Keratinocyte (primary cell): ENCODE data around the gene RPL37A. TPM values are rescaled to one million over a fixed set of nuclear protein-coding genes. Genes with fewer than 3 reads are reported as not detected.

Source experiments
- DNase-seq: peaks from one replicate; pipeline ENCODE4 v3.0.0-alpha.2; 2011; ENCODE audit warnings: low read depth, missing footprints, low spot score
- FAIRE-seq: peaks from 2 replicates; lab custom pipeline; 2011; peaks lifted over from hg19 to GRCh38; lab: Jason Lieb, UNC
- H2AFZ ChIP-seq: 2 replicates; pipeline ENCODE4 v1.6.0; 2012; ENCODE audit warnings: low read length, control low read depth, inconsistent platforms; ENCODE audit not compliant: control insufficient read depth
- H3K27ac ChIP-seq: 2 replicates; pipeline ENCODE4 v1.5.1; 2011; ENCODE audit warnings: low read length; ENCODE audit not compliant: control insufficient read depth, insufficient read depth
- H3K27me3 ChIP-seq: 3 replicates; pipeline ENCODE4 v1.6.0; 2011; ENCODE audit warnings: low read length; ENCODE audit not compliant: control insufficient read depth, insufficient read depth; ENCODE audit errors: extremely low read depth
- H3K36me3 ChIP-seq, 2 experiments: 2 replicates in 1 of 2; 3 replicates in 1 of 2; pipeline ENCODE4 v1.5.1; 2011; ENCODE audit warnings: low read length in 2 of 2, mild to moderate bottlenecking in 1 of 2; ENCODE audit not compliant: control insufficient read depth in 2 of 2, insufficient read depth in 2 of 2; ENCODE audit errors: extremely low read depth in 1 of 2
- H3K4me1 ChIP-seq: 3 replicates; pipeline ENCODE4 v1.5.1; 2011; ENCODE audit warnings: low read length; ENCODE audit not compliant: control insufficient read depth, insufficient read depth; ENCODE audit errors: extremely low read depth
- H3K4me2 ChIP-seq: 3 replicates; pipeline ENCODE4 v1.6.0; 2011; ENCODE audit warnings: low read depth, low read length; ENCODE audit not compliant: control insufficient read depth, insufficient read depth; ENCODE audit errors: extremely low read depth
- H3K4me3 ChIP-seq, 3 experiments: fragments of 200-600 bp in 1 of 3; sonication (generic) in 1 of 3; 2 replicates in 2 of 3; 3 replicates in 1 of 3; pipeline ENCODE4 v1.5.1; 2011 to 2016; ENCODE audit warnings: low read length in 3 of 3, mild to moderate bottlenecking in 3 of 3, control low read depth in 2 of 3, inconsistent platforms in 1 of 3, low read depth in 1 of 3, mixed read lengths in 1 of 3, mixed run types in 1 of 3, moderate library complexity in 1 of 3; ENCODE audit not compliant: control insufficient read depth in 2 of 3, insufficient read depth in 2 of 3; ENCODE audit errors: extremely low read depth in 1 of 3
- H3K79me2 ChIP-seq: 2 replicates; pipeline ENCODE4 v1.6.0; 2012; ENCODE audit warnings: low read length; ENCODE audit not compliant: control insufficient read depth, insufficient read depth
- H3K9ac ChIP-seq: 3 replicates; pipeline ENCODE4 v1.6.0; 2011; ENCODE audit warnings: low read length; ENCODE audit not compliant: control insufficient read depth, insufficient read depth; ENCODE audit errors: extremely low read depth
- H3K9me1 ChIP-seq: 3 replicates; pipeline ENCODE4 v1.6.0; 2011; ENCODE audit warnings: low read length; ENCODE audit not compliant: control insufficient read depth, insufficient read depth; ENCODE audit errors: extremely low read depth
- H3K9me3 ChIP-seq: 2 replicates; pipeline ENCODE4 v1.5.1; 2012; ENCODE audit warnings: low read depth, low read length; ENCODE audit not compliant: control insufficient read depth
- H4K20me1 ChIP-seq: 3 replicates; pipeline ENCODE4 v1.6.0; 2011; ENCODE audit warnings: low read length; ENCODE audit not compliant: control insufficient read depth, insufficient read depth; ENCODE audit errors: extremely low read depth
- CTCF ChIP-seq, 3 experiments: IDR thresholded peaks in 1 of 3; conservative IDR thresholded peaks in 1 of 3; optimal IDR thresholded peaks in 1 of 3; 2 replicates in 2 of 3; 3 replicates in 1 of 3; pipeline versions ENCODE3 to v1.5.1; 2011; ENCODE audit warnings: low read length in 3 of 3, mild to moderate bottlenecking in 3 of 3, moderate library complexity in 2 of 3, control low read depth in 1 of 3, inconsistent platforms in 1 of 3; ENCODE audit not compliant: insufficient read depth in 2 of 3; ENCODE audit errors: extremely low read depth in 1 of 3
- EZH2 ChIP-seq: IDR thresholded peaks from one replicate; pipeline ENCODE4 v1.6.1; 2012; ENCODE audit warnings: inconsistent platforms, mild to moderate bottlenecking, low read length, moderate library complexity
- dilution Hi-C: fragments of 300-500 bp; cut with MboI; formaldehyde crosslinking; loops from one replicate; pipeline ENCODE4 v1.7.0; 2020; ENCODE audit warnings: low sequenced_read_pairs; ENCODE audit not compliant: extremely low pct_ligation_motif_present
- polyA plus RNA-seq, 5 experiments: library from polyadenylated mRNA; depleted of rRNA in 3 of 5; stranded (reverse) in 3 of 5; stranded (forward) in 1 of 5; unstranded in 1 of 5; fragments of >200 nt; gene quantifications; 1 replicate in 1 of 5; 2 replicates in 3 of 5; 3 replicates in 1 of 5; pipeline versions ENCODE4 v1.2.1 to v1.2.3, GENCODE V29; 2011 to 2012; ENCODE audit warnings: missing spikeins in 2 of 5, low read depth in 1 of 5, low replicate concordance in 1 of 5

The RPL37A gene
- polyA plus RNA-seq, 1 donor (not counting 4 experiments of a cell fraction or from before 2014, with no cell fraction given): 4,257 TPM

- H3K79me2 ChIP-seq: peaks cover 41% of the 10 kb centered on the region
- TF ChIP-seq CTCF (optimal IDR thresholded peaks at IDR 0.05 in 1 of 3, IDR thresholded peaks at IDR 0.05 in 1 of 3, conservative IDR thresholded peaks at IDR 0.05 in 1 of 3; ENCODE audit: extremely low read depth in 1 of 3, insufficient read depth in 2 of 3, low read length in 3 of 3) (no peak), EZH2 (no peak)
- H3K9ac ChIP-seq: no peak overlapping the region
- no peaks in the 10 kb centered on the region for H3K9me3 ChIP-seq
- no peak for DNase-seq
- no peak for FAIRE-seq
- H2AFZ ChIP-seq: no peak overlapping the region
- peaks cover 18% of the 10 kb centered on the region for H3K4me1 ChIP-seq
- H3K4me3 ChIP-seq: no peak overlapping the region
- H3K36me3 ChIP-seq: peaks cover 28 to 59% of the 10 kb centered on the region in 2 experiments
- dilution Hi-C loops: no loop called here
- H3K9me1 ChIP-seq: no peaks in the 10 kb centered on the region
- no peaks in the 10 kb centered on the region for H3K27me3 ChIP-seq
- peaks cover 26% of the 10 kb centered on the region for H4K20me1 ChIP-seq
- no peak overlapping the region for H3K27ac ChIP-seq
- no peak overlapping the region for H3K4me2 ChIP-seq
Measured at GRCh38 chr2:216504376-216504762, 5.7 kb downstream of the RPL37A start.

DNA sequence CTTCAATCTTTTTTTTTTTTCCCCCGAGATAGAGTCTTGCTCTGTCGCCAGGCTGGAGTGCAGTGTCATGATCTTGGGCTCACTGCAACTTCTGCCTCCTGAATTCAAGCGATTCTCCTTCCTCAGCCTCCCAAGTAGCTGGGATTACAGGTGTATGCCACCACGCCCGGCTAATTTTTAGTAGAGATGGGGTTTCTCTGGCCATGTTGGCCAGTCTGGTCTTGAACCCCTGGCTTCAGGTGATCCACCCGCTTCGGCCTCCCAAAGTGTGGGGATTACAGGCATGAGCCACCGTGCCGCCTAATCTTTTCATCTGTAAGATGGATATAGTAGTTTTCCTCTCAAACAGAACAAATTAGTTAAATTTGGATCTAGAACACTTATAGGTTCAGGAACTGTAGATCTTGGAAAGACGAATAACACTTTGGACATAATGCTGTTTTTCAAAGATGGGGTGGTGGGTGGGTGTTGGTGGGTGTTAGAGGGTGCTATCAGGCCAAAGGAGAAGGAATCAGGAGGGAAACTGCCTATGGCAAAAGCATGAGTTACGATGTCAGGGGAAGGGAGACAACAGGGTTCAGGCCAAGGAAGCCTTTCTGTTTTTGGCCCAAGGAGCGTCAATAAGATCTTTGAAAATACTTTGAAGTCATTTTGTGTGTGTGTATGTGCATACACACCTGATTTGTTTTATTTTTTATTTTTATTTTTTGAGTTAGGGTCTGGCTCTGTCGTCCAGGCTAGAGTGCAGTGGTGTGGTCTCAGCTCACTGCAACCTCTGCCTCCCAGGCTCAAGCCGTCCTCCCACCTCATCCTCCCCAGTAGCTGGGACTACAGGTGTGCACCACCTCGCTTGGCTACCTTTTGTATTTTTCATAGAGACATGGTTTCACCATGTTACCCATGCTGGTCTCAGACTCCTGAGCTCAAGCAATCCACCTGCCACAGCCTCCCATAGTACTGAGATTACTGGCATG lies 6.8 kb downstream of the RPL37A start:
- H2AFZ ChIP-seq: no peak overlapping the region
- peaks cover 20% of the 10 kb centered on the region for H4K20me1 ChIP-seq
- H3K4me2 ChIP-seq: no peak overlapping the region
- TF ChIP-seq CTCF (optimal IDR thresholded peaks at IDR 0.05 in 1 of 3, IDR thresholded peaks at IDR 0.05 in 1 of 3, conservative IDR thresholded peaks at IDR 0.05 in 1 of 3; ENCODE audit: extremely low read depth in 1 of 3, insufficient read depth in 2 of 3, low read length in 3 of 3) (no peak), EZH2 (no peak)
- H3K9me1 ChIP-seq: no peaks in the 10 kb centered on the region
- H3K79me2 ChIP-seq: peaks cover 30% of the 10 kb centered on the region
- DNase-seq (no peak), FAIRE-seq (no peak)
- no peak overlapping the region for H3K9ac ChIP-seq
- peaks cover 12% of the 10 kb centered on the region for H3K4me1 ChIP-seq
- dilution Hi-C loops: no loop called here
- H3K4me3 ChIP-seq: no peak overlapping the region
- no peak overlapping the region for H3K27ac ChIP-seq
- H3K36me3 ChIP-seq: peaks cover 20 to 48% of the 10 kb centered on the region in 2 experiments
- H3K27me3 ChIP-seq: no peaks in the 10 kb centered on the region
- H3K9me3 ChIP-seq: no peaks in the 10 kb centered on the region
